GM19193 (cell line): Measurements from ENCODE around the gene ANK3.

Source experiments
- POLR2A ChIP-seq: IDR thresholded peaks from 4 replicates; pipeline ENCODE4 v1.6.1; 2011; ENCODE audit not compliant: insufficient read depth, insufficient read length; ENCODE audit errors: extremely low read depth

The ANK3 gene

DNA sequence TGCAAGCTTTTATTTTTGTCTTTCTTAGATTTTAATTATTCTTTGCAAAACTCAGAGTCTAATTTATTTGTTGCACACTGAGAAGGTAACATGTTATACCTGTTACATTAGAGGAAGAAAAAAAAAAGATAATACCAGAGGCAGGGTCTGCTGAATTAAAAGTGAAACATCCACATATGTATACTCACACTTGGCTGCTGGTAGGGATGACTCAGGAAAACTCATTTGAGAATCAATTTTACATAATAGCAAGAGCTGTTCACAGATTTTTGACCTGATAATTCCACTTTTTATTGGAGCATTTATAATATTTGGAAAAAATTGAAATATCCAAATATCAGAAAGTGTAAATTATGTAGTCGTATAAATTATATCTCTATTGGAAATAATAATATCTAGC is 405.3 kb downstream of the ANK3 start:
- TF ChIP-seq POLR2A = no peak

GRCh38 chr10:59980356-59980755 is 409.3 kb downstream of the ANK3 start:
- TF ChIP-seq POLR2A = no peak

DNA sequence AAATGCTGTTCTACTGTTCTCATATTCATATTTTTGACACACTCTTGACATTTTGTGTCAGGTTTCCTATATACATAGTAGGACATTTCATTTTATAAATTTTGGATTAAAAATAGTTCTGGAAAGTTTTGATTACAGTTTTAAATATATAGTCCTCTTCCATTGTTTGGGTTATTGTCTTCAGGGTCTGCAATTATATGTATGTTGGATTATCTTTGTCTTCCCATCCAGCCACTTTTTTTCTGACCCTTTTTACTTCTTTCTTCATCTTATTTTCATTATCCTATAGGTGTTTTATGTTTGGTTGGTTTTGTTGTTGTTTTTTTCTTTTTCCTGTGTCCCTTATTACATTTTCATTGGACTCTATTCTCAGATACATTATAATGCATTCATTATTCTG is 412.2 kb downstream of the ANK3 start:
- no peak for TF ChIP-seq POLR2A

DNA sequence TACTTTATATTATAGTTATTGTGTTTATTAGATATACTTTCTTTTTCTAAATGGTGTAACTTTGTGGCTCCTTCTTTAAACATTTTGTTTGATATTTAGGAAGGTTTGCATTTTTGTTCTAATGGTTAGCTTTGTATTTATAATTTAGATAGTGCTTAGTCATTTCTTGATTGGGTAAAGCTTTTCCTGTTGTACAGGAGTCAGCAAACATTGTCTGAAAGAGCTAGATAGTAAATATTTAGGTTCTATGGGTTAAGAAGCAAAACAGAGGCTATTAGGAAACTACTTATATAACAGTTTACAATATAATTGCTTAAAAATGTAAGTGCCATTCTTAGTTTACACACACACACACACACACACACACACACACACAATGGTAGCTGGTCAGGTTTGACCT is 412.8 kb downstream of the ANK3 start:
- TF ChIP-seq POLR2A = no peak
